Large intestine (tissue), 3 donors: ENCODE results near the gene CLIC3. TPM values are rescaled to one million over a fixed set of nuclear protein-coding genes. Genes with fewer than 3 reads are reported as not detected.

Source experiments
- DNase-seq, 2 donors: peaks; one replicate each; pipeline versions ENCODE4 v3.0.0 to v3.0.0-alpha.2; 2013
- H3K27ac ChIP-seq: one replicate; pipeline ENCODE4 v1.5.1; 2013; ENCODE audit warnings: low read length
- H3K27me3 ChIP-seq: 2 replicates; pipeline ENCODE4 v1.6.1; 2013; ENCODE audit warnings: low read length; ENCODE audit not compliant: control insufficient read depth, insufficient read depth
- H3K36me3 ChIP-seq: 2 replicates; pipeline ENCODE4 v1.6.1; 2013; ENCODE audit warnings: low read length; ENCODE audit not compliant: control insufficient read depth, insufficient read depth
- H3K4me1 ChIP-seq: one replicate; pipeline ENCODE4 v1.6.1; 2013; ENCODE audit warnings: low read length; ENCODE audit not compliant: control insufficient read depth, insufficient read depth
- H3K4me3 ChIP-seq: one replicate; pipeline ENCODE4 v1.5.1; 2013; ENCODE audit warnings: low read length
- H3K9me3 ChIP-seq: one replicate; pipeline ENCODE4 v1.6.1; 2013; ENCODE audit warnings: mild to moderate bottlenecking, low read depth, low read length, moderate library complexity; ENCODE audit not compliant: control insufficient read depth
- WGBS: methylation state at CpG from one replicate; pipeline ENCODE4 v1.1.5; 2013; ENCODE audit warnings: low lambda C conversion rate; ENCODE audit not compliant: insufficient coverage; 5-methylcytosine and 5-hydroxymethylcytosine counted together
- polyA plus RNA-seq: library from polyadenylated mRNA; unstranded; fragments of 120-200 nt; gene quantifications from one replicate; pipeline ENCODE4 v1.2.1, GENCODE V29; 2013

Gene CLIC3
- polyA plus RNA-seq, 1 donor, result 3.6 TPM

GRCh38 chr9:136951541-136952320 is 44.6 kb downstream of the CLIC3 start, which contains the start of gene LCN12:
Gene LCN12, plus strand, starts transcription at chr9:136952273. Its CDS starts 55 bp downstream, at chr9:136952328.
- H3K36me3 ChIP-seq, result peaks cover 6% of the 10 kb centered on the region
- H3K27me3 ChIP-seq, result no peaks in the 10 kb centered on the region
- H3K27ac ChIP-seq, result peak within 1 kb of the TSS; percentile 99
- H3K9me3 ChIP-seq, result peaks cover 4% of the 10 kb centered on the region
- no CpG with 5 or more reads among the region's 14 CpGs for WGBS
- peaks cover 36% of the 10 kb centered on the region for H3K4me1 ChIP-seq
- H3K4me3 ChIP-seq, result peak within 1 kb of the TSS; percentile 10
- peak in 1 of 2 donors; percentile 66 for DNase-seq

DNA sequence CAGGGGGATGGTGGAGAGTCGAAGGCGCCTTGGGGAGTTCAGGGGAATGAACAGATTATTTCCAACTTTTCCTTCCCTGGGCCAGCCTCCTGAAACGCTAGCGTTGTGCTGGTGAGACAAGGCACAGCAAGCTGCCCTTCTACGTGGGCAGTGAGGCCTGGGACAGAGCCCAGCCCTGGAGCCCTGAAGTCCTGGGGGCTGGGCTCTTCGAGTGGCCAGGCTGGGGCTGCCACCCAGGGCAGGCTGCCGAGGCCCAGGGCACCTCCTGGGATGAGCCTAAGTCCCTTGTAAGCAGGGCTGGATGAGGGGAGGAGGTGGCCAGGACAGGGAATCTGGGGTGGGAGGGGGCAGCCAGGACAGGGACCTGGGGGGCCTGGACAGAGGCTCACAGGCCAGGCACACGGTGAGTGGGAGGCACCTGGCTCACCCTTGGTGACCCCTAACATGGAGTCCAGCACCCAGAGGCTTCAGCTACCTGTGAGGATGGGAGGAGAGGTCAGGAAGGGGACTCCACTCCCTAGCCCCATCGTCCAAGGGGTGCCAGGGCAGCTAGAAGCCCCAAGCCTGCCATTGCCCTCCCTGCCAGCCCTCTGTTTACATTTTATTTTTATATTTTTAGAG is 45.6 kb downstream of the CLIC3 start:
- H3K4me1 ChIP-seq, result peaks cover 43% of the 10 kb centered on the region
- H3K4me3 ChIP-seq, result peak overlapping the region; percentile 74
- WGBS, result no CpG with 5 or more reads among the region's 9 CpGs

GRCh38 chr9:136949817-136950655 is 46.3 kb downstream of the CLIC3 start:
- peaks cover 50% of the 10 kb centered on the region for H3K4me1 ChIP-seq
- peak overlapping the region; percentile 74 for H3K4me3 ChIP-seq
- no peaks in the 10 kb centered on the region for H3K27me3 ChIP-seq
- H3K9me3 ChIP-seq, result no peaks in the 10 kb centered on the region
- H3K36me3 ChIP-seq, result peaks cover 6% of the 10 kb centered on the region
- DNase-seq, result peak; percentile 97 to 99
- H3K27ac ChIP-seq, result peak overlapping the region; percentile 99
- no CpG with 5 or more reads among the region's 63 CpGs for WGBS

More for the DNA sequence above, 45.6 kb downstream of the CLIC3 start:
- Histone ChIP-seq H3K27ac (peak overlapping the region; percentile 99), H3K9me3 (no peaks in the 10 kb centered on the region), H3K27me3 (no peaks in the 10 kb centered on the region), H3K36me3 (peaks cover 6% of the 10 kb centered on the region)
- no peak for DNase-seq

DNA sequence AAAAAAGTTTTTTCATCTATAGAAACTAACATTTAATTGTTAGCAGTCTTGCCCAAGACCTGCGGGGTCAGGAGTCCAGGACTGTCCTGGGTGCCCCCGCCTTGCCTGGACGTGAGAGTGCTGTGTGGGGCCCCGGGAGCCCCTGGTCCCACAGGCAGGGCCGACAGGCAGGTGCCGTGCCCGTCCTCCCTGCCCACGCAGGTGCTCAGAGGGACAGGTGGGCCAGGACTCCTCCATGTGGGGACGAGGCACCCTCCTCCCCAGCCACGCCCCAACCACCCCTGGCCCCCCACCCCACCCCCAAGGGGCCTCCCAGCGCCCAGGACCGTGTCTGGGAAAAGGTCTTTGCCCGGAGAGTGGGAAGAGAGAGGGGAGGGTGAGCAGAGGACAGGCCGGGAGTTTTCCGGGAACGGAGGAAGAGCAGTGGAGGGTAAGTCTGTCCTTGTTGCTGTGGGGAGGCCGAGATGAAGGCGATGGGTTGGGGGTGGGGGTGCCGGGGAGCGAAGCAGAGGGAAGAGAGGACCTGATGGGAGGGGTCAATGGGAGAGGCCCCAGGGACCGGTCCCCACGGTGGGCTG is 47.0 kb downstream of the CLIC3 start:
- Histone ChIP-seq H3K27ac (peak overlapping the region; percentile 99), H3K27me3 (no peaks in the 10 kb centered on the region), H3K4me1 (peaks cover 54% of the 10 kb centered on the region), H3K9me3 (no peaks in the 10 kb centered on the region), H3K36me3 (peaks cover 4% of the 10 kb centered on the region), H3K4me3 (peak overlapping the region; percentile 74)
- DNase-seq, result peak; percentile 84 to 88
- WGBS, result no CpG with 5 or more reads among the region's 22 CpGs

DNA sequence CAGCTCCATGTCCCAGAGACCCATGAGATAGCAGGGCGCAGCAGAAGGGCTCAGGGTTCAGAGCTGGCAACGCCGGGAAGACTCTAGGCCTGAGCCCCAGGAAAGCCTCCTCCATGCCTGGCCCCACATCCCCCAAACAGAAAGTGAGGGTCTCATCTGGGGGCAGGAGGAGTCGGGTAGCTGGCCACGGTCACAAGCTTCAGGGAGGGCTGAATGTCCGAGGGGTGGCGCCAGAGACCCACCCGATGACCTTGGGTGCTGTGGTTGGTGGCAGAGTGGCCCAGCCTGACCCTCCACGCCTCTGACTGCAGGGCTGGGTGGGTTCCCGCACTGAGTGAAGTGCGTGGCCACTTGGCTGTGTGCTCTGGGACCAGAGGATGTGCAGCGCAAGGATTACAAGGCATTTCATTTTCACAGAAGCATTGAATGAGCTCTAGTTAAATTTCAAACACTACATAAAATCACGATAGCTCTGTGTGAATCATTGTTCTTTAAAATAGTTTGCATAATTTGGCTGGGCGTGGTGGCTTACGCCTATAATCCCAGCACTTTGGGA is 48.3 kb downstream of the CLIC3 start:
- Histone ChIP-seq H3K4me1 (peaks cover 58% of the 10 kb centered on the region), H3K4me3 (no peak overlapping the region), H3K27ac (peak overlapping the region; percentile 99), H3K27me3 (no peaks in the 10 kb centered on the region), H3K36me3 (peaks cover 4% of the 10 kb centered on the region), H3K9me3 (no peaks in the 10 kb centered on the region)
- no CpG with 5 or more reads among the region's 15 CpGs for WGBS
- peak; percentile 45 to 55 for DNase-seq

DNA sequence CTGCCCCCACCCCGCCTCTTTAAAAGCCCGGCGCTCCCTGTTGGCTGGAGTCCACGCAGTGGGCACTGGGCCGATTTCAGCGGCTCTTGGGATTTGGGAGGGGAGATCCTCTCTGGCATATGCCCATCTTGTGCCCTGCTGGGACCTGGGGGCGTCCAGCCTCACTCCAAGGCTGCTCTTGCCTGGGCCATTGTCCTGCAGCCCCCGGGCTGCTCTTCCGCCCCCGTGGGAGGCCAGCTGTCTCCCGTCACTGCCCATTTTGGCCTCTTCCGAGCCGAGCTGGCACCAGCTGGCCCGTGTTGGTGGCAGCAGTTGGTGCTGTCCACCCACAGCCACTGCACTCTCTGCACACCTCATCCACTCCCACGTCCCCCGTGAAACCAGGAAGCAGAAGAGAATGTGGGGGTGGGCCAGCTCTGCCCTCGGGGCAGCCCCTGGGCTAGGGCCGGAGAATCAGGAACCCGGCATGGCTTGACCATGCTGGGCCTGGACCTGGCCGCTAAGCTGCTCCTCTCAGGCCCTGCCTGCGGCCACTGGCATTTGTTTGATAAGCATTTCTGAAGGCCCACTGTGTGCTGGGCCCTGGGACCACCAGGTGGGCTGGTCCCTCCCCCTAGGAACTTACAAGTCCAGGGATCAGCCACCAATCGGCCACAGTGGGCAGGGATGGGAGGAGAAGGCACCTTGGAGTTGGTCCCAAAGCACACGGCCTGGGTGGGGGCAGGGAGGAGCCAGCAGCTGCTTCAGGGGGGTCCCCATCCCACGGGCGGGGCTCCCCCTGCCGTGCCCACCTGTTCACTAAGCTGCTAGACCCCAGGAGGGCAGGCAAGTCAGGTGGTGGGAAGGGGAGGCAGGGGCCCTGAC is 49.1 kb downstream of the CLIC3 start:
- H3K36me3 ChIP-seq, result peaks cover 11% of the 10 kb centered on the region
- no peak for DNase-seq
- peak overlapping the region; percentile 99 for H3K27ac ChIP-seq
- H3K9me3 ChIP-seq, result peaks cover 5% of the 10 kb centered on the region
- no CpG with 5 or more reads among the region's 26 CpGs for WGBS
- H3K27me3 ChIP-seq, result no peaks in the 10 kb centered on the region
- peaks cover 60% of the 10 kb centered on the region for H3K4me1 ChIP-seq
- no peak overlapping the region for H3K4me3 ChIP-seq

- peaks cover 13% of the 10 kb centered on the region for H3K9me3 ChIP-seq
- peaks cover 52% of the 10 kb centered on the region for H3K4me1 ChIP-seq
- H3K27ac ChIP-seq, result peak overlapping the region; percentile 73
- no CpG with 5 or more reads among the region's 27 CpGs for WGBS
- no peaks in the 10 kb centered on the region for H3K27me3 ChIP-seq
- no peak for DNase-seq
- H3K4me3 ChIP-seq, result no peak overlapping the region
- H3K36me3 ChIP-seq, result peaks cover 20% of the 10 kb centered on the region
Observed at GRCh38 chr9:136946228-136947027, 49.9 kb downstream of the CLIC3 start.

DNA sequence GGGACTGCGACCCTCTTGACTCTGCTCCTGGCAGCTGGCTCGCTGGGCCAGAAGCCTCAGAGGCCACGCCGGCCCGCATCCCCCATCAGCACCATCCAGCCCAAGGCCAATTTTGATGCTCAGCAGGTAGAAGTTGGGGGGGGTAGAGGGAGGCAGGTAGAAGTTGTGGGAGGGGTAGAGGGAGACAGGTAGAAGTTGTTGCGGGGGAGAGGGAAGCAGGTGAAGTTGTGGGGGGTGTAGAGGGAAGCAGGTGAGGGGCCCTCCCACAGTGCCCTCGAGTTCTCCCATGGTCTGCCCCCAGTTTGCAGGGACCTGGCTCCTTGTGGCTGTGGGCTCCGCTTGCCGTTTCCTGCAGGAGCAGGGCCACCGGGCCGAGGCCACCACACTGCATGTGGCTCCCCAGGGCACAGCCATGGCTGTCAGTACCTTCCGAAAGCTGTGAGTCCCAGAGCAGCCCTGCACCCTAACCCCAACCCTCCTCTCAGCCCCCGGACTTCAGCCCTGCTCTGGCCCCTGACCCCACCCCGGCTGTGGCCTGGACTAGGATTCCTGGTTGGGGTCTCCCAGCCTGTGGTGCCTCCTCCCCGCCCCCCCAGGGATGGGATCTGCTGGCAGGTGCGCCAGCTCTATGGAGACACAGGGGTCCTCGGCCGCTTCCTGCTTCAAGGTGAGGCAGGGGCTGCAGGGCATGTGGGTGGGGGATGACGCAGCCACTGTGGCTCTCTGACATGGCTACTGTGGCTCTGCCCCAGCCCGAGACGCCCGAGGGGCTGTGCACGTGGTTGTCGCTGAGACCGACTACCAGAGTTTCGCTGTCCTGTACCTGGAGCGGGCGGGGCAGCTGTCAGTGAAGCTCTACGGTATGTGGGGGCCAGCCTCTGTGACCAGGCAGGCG is 50.8 kb downstream of the CLIC3 start:
- peak in 1 of 2 donors; percentile 46 for DNase-seq
- H3K9me3 ChIP-seq, result peaks cover 20% of the 10 kb centered on the region
- H3K36me3 ChIP-seq, result peaks cover 27% of the 10 kb centered on the region
- no CpG with 5 or more reads among the region's 30 CpGs for WGBS
- peak overlapping the region; percentile 8 for H3K4me3 ChIP-seq
- H3K27ac ChIP-seq, result peak overlapping the region; percentile 73
- no peaks in the 10 kb centered on the region for H3K27me3 ChIP-seq
- peaks cover 43% of the 10 kb centered on the region for H3K4me1 ChIP-seq
